ENCODE data around the gene SLIT1.

The SLIT1 gene

DNA sequence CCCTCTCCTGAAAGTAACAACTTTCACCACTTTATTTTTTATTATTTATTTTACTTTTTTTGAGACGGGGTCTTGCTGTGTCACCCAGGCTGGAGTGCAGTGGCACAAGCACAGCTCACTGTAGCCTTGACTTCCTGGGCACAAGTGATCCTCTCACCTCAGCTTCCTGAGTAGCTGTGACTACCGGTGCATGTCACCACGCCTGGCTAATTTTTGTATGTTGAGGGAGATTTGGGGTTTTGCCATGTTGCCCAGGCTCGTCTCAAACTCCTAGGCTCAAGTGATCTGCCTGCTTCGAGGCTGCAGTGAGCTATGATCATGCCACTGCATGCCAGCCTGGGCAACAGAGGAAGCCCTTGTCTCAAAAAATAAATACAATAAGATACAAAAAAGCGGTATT lies 14.9 kb upstream of the SLIT1 start:
- DNase-seq = no peak

- DNase-seq = no peak
These were observed 13.4 kb upstream of the SLIT1 start for GRCh38 chr10:97199152-97199551.

- DNase-seq = no peak
These were observed 11.3 kb upstream of the SLIT1 start for GRCh38 chr10:97197030-97197500.

- peak; percentile 87 for DNase-seq
These were observed 10.7 kb upstream of the SLIT1 start for GRCh38 chr10:97196223-97197029.

- DNase-seq = peak; percentile 61
These were observed 10.0 kb upstream of the SLIT1 start for GRCh38 chr10:97195706-97196222.

- no peak for DNase-seq
These were observed 7.2 kb upstream of the SLIT1 start for GRCh38 chr10:97192952-97193435.

- DNase-seq = no peak
These were observed 4.7 kb upstream of the SLIT1 start for GRCh38 chr10:97190450-97190849.

DNA sequence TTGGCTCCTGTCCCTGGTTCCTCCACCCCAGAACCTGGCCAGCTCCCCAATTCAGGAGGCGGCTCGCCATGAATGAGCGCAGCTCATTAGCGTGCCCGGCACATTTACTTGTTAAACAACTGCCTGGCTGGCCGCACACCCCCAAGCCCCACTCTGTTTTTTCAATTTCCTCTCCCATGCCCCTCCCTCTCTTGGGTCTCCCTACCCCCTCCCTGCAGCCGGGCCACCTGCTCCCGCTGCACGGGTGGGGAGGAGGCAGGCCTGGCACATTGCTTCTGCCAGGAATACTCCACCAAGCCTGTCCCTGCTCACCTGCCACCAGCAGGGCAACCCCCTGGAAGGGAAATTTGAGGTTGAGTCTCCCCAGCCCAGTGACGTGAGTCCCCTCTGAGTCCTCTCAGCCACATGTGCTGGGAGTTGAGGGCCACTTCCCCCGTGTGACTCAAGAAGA lies 2.5 kb upstream of the SLIT1 start:
- no peak for DNase-seq

GRCh38 chr10:97186911-97187310 lies 1.2 kb upstream of the SLIT1 start:
- no peak for DNase-seq

- peak; percentile 63 for DNase-seq
These were observed 811 bp downstream of the SLIT1 start for GRCh38 chr10:97184971-97185325.

- no peak for DNase-seq
These were observed 2.4 kb downstream of the SLIT1 start for GRCh38 chr10:97183314-97183713.

DNA sequence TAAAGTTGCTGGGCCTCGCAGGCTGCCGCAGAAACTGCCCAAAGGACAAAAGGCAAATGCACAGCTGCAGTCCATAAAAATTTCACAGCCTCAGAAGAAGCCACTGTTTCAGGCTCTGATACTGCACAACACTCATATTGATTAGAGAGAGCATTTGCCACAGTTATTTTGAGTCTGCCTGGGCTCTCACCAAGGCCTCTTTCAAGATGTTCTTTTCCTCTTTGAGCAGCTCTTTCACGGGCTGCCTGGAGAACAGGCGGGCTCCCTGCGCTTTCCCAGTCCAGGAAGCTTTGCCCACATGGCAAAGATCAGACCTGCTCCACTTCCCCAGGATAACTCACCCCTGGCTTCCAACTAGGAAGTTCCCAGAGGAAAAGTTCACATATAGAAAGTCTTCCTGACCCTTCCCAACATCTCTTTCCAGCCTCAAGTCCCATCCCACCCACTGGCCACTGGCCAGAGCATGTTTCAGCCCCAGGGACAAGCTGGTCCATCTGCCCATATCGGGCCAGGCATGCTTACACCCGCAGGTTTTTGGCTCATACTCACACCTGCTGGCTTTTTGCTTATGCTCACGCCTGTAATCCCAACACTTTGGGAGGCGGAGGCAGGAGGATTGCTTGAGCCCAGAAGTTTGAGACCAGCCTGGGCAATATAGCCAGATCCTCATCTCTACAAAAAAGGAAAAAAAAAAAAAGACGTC lies 3.3 kb downstream of the SLIT1 start:
- no peak for DNase-seq

DNA sequence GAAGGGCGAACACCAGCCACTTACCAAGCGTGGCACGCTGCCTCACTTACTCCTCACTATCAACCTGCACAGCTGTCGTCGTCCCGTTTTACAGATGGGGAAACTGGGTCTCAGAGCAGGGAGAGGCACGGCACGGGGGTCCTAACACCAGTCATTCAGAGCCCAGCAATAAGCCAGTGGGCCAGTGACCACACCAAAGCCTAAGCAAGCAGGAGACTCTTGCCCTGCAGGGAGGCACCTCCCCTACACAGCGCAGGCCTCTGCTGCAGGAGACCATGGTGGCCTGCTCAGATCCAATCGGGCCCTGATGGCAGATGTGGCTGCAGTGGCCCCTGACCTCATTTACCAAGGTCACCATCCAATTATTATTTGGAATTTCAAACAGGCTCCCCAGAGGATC lies 4.8 kb downstream of the SLIT1 start:
- no peak for DNase-seq

GRCh38 chr10:97180363-97180755 lies 5.4 kb downstream of the SLIT1 start:
- no peak for DNase-seq

GRCh38 chr10:97179731-97180362 lies 5.9 kb downstream of the SLIT1 start:
- peak; percentile 79 for DNase-seq

DNA sequence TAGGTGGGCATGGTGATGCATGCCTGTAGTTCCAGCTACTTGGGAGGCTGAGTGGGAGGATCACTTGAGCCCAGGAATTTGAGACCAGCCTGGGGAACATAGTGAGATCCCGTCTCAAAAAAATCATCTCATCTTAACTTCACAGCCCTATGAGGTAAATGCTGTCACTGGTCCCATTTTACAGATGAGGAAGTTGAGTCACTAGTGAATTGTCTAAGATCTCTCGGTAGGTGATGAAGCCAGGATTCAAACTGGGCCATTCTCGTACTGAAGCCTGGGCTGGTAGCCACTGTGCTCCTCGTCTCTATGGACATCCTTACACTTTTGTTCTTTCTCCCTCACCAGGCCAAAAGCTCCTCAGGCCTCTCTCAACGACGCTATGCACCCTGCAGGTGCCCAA lies 6.4 kb downstream of the SLIT1 start:
- no peak for DNase-seq

DNA sequence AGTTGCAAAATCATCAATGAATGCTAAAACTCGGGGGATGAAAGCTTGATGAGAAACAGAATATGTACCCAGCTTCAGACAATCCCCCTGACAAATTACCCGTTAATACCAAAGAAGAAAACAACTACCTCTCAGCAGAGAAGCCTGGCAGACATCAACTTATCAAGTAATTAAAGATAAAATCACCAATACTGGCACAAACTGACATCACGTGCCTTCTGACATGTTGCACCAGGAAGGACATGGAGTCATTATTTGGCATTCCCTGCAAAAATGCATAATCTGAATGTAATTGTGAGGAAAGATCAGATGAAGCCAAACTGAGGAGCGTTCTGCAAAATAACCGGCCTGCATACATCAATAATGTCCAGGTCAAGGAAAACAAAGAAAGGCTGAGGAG lies 7.7 kb downstream of the SLIT1 start:
- no peak for DNase-seq

- no peak for DNase-seq
These were observed 9.5 kb downstream of the SLIT1 start for GRCh38 chr10:97176226-97176625.

GRCh38 chr10:97175586-97175985 lies 10.2 kb downstream of the SLIT1 start:
- DNase-seq = no peak

GRCh38 chr10:97174941-97175340 lies 10.8 kb downstream of the SLIT1 start:
- DNase-seq = no peak

DNA sequence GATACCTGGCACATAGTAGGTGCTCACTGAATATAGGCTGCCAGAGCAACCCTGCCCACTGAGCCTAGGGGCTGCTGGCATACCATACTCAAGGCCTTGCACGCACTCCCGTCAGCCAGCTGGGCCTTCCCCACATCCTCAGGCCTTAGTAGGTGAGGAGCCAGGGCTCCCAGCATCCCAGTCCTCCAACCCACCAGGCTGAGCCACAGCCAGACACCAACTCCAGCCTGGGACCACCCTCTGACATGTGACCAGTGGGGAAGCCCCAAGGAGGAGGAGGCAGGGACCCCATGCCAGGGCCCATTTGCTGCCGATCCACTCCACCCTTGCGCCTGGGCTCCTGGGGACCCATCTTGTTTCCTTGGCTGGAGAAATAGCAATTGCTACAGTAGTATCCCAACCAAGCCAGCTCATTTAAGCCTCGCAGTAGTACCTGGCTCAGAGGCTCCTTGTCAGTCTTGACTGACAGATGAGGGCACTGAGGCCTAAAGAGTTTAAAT lies 11.4 kb downstream of the SLIT1 start:
- no peak for DNase-seq

- DNase-seq = no peak
These were observed 12.7 kb downstream of the SLIT1 start for GRCh38 chr10:97173036-97173435.

DNA sequence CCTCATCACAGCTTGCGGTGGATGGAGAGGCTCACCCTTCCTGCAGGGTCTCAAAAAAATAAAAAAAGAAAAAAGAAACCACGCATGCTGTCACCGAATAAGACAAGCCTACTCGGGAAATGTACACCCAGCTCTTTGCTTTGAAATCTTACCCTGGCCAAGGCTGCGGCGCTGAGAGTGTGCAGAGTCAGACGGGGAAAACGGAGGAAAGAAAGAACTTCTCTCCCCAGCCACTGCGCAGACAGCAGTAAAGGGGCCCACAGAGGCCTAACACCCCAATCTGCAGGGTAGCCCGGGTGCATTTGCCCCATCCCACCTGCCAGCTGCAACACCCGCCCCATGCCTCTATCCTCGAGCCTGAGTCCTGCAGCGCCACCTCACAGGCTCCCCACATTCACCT lies 14.8 kb downstream of the SLIT1 start:
- no peak for DNase-seq
